ENCODE data around the gene STXBP1. TPM values are rescaled to one million over a fixed set of nuclear protein-coding genes. Genes with fewer than 3 reads are reported as not detected.

The STXBP1 gene
- total and polyA plus RNA-seq, 2 of the 13 experiments (the other 11 are each of a cell fraction or from before 2014, with no cell fraction given): 2.9 TPM

GRCh38 chr9:127734747-127735529 lies 122.9 kb downstream of the STXBP1 start, which contains the start of gene TOR2A (continued):
- no peak for TF ChIP-seq CCAR2 (optimal IDR thresholded peaks at IDR 0.05; ENCODE audit: low read depth, low read length)
- TF ChIP-seq MTA3 (CRISPR knock-in tag; IDR thresholded peaks at IDR 0.05): no peak
- no peak for TF ChIP-seq RBAK (CRISPR knock-in tag; IDR thresholded peaks at IDR 0.05)
- no peak for TF ChIP-seq ZXDC (CRISPR knock-in tag; IDR thresholded peaks at IDR 0.05)
- peak; percentile 26; the same call in 1 of the 2 replicates for TF ChIP-seq THAP8 (CRISPR knock-in tag; IDR thresholded peaks at IDR 0.05; ENCODE audit: borderline replicate concordance)
- TF ChIP-seq GFI1 (CRISPR knock-in tag; IDR thresholded peaks at IDR 0.05; ENCODE audit: borderline replicate concordance): 0 out of 2 replicates have a peak, but pooled peaks have one; percentile 19
- peak; percentile 93 for TF ChIP-seq HCFC1 (IDR thresholded peaks at IDR 0.05; ENCODE audit: low read depth, low read length)
- TF ChIP-seq ZNF503 (CRISPR knock-in tag; IDR thresholded peaks at IDR 0.05): no peak
- no peak for TF ChIP-seq SMAD9 (CRISPR knock-in tag; IDR thresholded peaks at IDR 0.05)
- no peak for TF ChIP-seq HNF1A (IDR thresholded peaks at IDR 0.05; ENCODE audit: low read depth)
- TF ChIP-seq HNF1A (CRISPR knock-in tag; IDR thresholded peaks at IDR 0.05; ENCODE audit: borderline replicate concordance): peak; percentile 65; the same call in 1 of the 2 replicates
- peak; percentile 94 for TF ChIP-seq ZNF761 (CRISPR knock-in tag; conservative IDR thresholded peaks at IDR 0.05)
- peak; percentile 51; the same call in 1 of the 2 replicates for TF ChIP-seq YEATS2 (CRISPR knock-in tag; IDR thresholded peaks at IDR 0.05; ENCODE audit: borderline replicate concordance)
- 0 out of 2 replicates have a peak, but pooled peaks have one; percentile 26 for TF ChIP-seq LBX2 (CRISPR knock-in tag; IDR thresholded peaks at IDR 0.05; ENCODE audit: borderline replicate concordance)
- peak; percentile 41; the same call in 1 of the 2 replicates for TF ChIP-seq UBTF (CRISPR knock-in tag; IDR thresholded peaks at IDR 0.05)
- no peak for TF ChIP-seq ZNF557 (CRISPR knock-in tag; IDR thresholded peaks at IDR 0.05)

Data from HepG2 (cell line).